H1 (cell line): ENCODE results near the gene SSTR3. TPM values are rescaled to one million over a fixed set of nuclear protein-coding genes. Genes with fewer than 3 reads are reported as not detected.

Experiments used
- CTCF ChIA-PET: fragments of 300-600 bp; sonication (Branson Sonifier 250); formaldehyde crosslinking; loops from one replicate; lab custom pipeline; 2021; ENCODE audit not compliant: partially characterized antibody; lab: Charles Lee
- POLR2A ChIA-PET: fragments of 300-600 bp; sonication (Branson Sonifier 250); formaldehyde crosslinking; loops from one replicate; lab custom pipeline; 2021; ENCODE audit warnings: inconsistent platforms; ENCODE audit not compliant: partially characterized antibody; lab: Charles Lee
- DNase-seq, 2 experiments: peaks; one replicate each; pipeline versions ENCODE4 v3.0.0 to v3.0.0-alpha.2; 2010 to 2022; ENCODE audit warnings: low spot score in 2 of 2, low read depth in 1 of 2, mixed read lengths in 1 of 2
- FAIRE-seq: peaks from 2 replicates; lab custom pipeline; 2011; peaks lifted over from hg19 to GRCh38; lab: Jason Lieb, UNC
- H2AFZ ChIP-seq: 2 replicates; pipeline ENCODE4 v1.8.1; 2012; ENCODE audit warnings: low read length, inconsistent platforms
- H2AK5ac ChIP-seq: 2 replicates; pipeline ENCODE4 v1.6.1; 2013; ENCODE audit warnings: low read depth, low read length
- H2BK120ac ChIP-seq: replicated peaks from 2 replicates; pipeline ENCODE3; 2013; ENCODE audit warnings: low read depth, low read length, inconsistent platforms
- H2BK12ac ChIP-seq: 2 replicates; pipeline ENCODE4 v1.6.1; 2013; ENCODE audit warnings: low read depth, low read length
- H2BK15ac ChIP-seq: 2 replicates; pipeline ENCODE4 v1.6.1; 2013; ENCODE audit warnings: low read length
- H2BK20ac ChIP-seq: 2 replicates; pipeline ENCODE4 v1.6.1; 2013; ENCODE audit warnings: low read length
- H2BK5ac ChIP-seq: 2 replicates; pipeline ENCODE4 v1.6.1; 2013; ENCODE audit warnings: low read depth, low read length
- H3K14ac ChIP-seq: 2 replicates; pipeline ENCODE4 v1.6.1; 2013; ENCODE audit warnings: inconsistent platforms; ENCODE audit not compliant: insufficient read length
- H3K18ac ChIP-seq: 2 replicates; pipeline ENCODE4 v1.6.1; 2013; ENCODE audit warnings: low read length; ENCODE audit errors: extremely low read depth
- H3K23ac ChIP-seq: 2 replicates; pipeline ENCODE4 v1.6.1; 2013; ENCODE audit warnings: inconsistent platforms; ENCODE audit not compliant: insufficient read length
- H3K23me2 ChIP-seq: 2 replicates; pipeline ENCODE4 v1.6.1; 2013; ENCODE audit warnings: low read depth, low read length
- H3K27ac ChIP-seq: 2 replicates; pipeline ENCODE4 v1.6.1; 2011; ENCODE audit warnings: low read depth, low read length, inconsistent platforms
- H3K27me3 ChIP-seq, 4 experiments: replicated peaks in 1 of 4; 1 replicate in 1 of 4; 2 replicates in 3 of 4; pipeline versions ENCODE4 v1.6.1 to v1.8.1; 2011 to 2013; ENCODE audit warnings: low read length in 3 of 4, mild to moderate bottlenecking in 3 of 4, inconsistent platforms in 2 of 4, mixed read lengths in 2 of 4, moderate library complexity in 1 of 4; ENCODE audit not compliant: control insufficient read depth in 3 of 4, insufficient read depth in 3 of 4; ENCODE audit errors: extremely low read depth in 1 of 4
- H3K36me3 ChIP-seq, 4 experiments: 2 replicates each; pipeline versions ENCODE4 v1.6.1 to v1.8.1; 2011 to 2013; ENCODE audit warnings: mild to moderate bottlenecking in 4 of 4, low read length in 3 of 4, moderate library complexity in 2 of 4, control low read depth in 1 of 4, inconsistent platforms in 1 of 4; ENCODE audit not compliant: insufficient read depth in 4 of 4, control insufficient read depth in 2 of 4
- H3K4ac ChIP-seq: replicated peaks from 2 replicates; pipeline ENCODE3; 2013; ENCODE audit warnings: low read length, low read depth, mixed read lengths, inconsistent platforms; ENCODE audit not compliant: insufficient read length
- H3K4me1 ChIP-seq, 4 experiments: replicated peaks in 1 of 4; 1 replicate in 1 of 4; 2 replicates in 3 of 4; pipeline versions ENCODE4 v1.6.1 to v1.8.1; 2011 to 2013; ENCODE audit warnings: low read length in 3 of 4, inconsistent platforms in 2 of 4, mixed read lengths in 1 of 4; ENCODE audit not compliant: insufficient read depth in 4 of 4, control insufficient read depth in 3 of 4
- H3K4me2 ChIP-seq, 2 experiments: 2 replicates each; pipeline versions ENCODE4 v1.6.1 to v1.8.1; 2011 to 2013; ENCODE audit warnings: low read depth in 2 of 2, low read length in 2 of 2, control low read depth in 1 of 2, inconsistent platforms in 1 of 2, mild to moderate bottlenecking in 1 of 2; ENCODE audit not compliant: insufficient read depth in 1 of 2
- H3K4me3 ChIP-seq, 4 experiments: fragments of 200-600, 300-600 bp in 1 of 4; sonication (generic), shearing (Covaris generic), sonication (Bioruptor Twin) in 1 of 4; 2 replicates each; pipeline versions ENCODE4 v1.5.1 to v1.8.1; 2011 to 2016; ENCODE audit warnings: low read length in 4 of 4, low read depth in 3 of 4, control low read depth in 2 of 4, inconsistent platforms in 2 of 4, mild to moderate bottlenecking in 2 of 4, mixed read lengths in 1 of 4, moderate library complexity in 1 of 4; ENCODE audit not compliant: insufficient read depth in 2 of 4; ENCODE audit errors: extremely low read depth in 1 of 4
- H3K56ac ChIP-seq: replicated peaks from 2 replicates; pipeline ENCODE3; 2013; ENCODE audit warnings: low read depth, mild to moderate bottlenecking, mixed read lengths, low read length, inconsistent platforms; ENCODE audit not compliant: insufficient read length
- H3K79me1 ChIP-seq: 2 replicates; pipeline ENCODE4 v1.6.1; 2013; ENCODE audit warnings: low read depth, low read length, control low read depth
- H3K79me2 ChIP-seq, 2 experiments: 2 replicates each; pipeline versions ENCODE4 v1.6.1 to v1.8.1; 2012 to 2013; ENCODE audit warnings: low read length in 2 of 2, mild to moderate bottlenecking in 2 of 2, inconsistent platforms in 1 of 2; ENCODE audit not compliant: insufficient read depth in 2 of 2, control insufficient read depth in 1 of 2
- H3K9ac ChIP-seq, 4 experiments: replicated peaks in 1 of 4; 1 replicate in 1 of 4; 2 replicates in 3 of 4; pipeline versions ENCODE4 v1.6.1 to v1.8.1; 2011 to 2013; ENCODE audit warnings: low read depth in 3 of 4, low read length in 3 of 4, control low read depth in 2 of 4, mild to moderate bottlenecking in 2 of 4, moderate library complexity in 2 of 4, inconsistent platforms in 1 of 4; ENCODE audit errors: extremely low read depth in 1 of 4
- H3K9me3 ChIP-seq, 2 experiments: 2 replicates each; pipeline versions ENCODE4 v1.6.1 to v1.8.1; 2012 to 2013; ENCODE audit warnings: mild to moderate bottlenecking in 2 of 2, moderate library complexity in 2 of 2, control low read depth in 1 of 2, inconsistent platforms in 1 of 2, low read depth in 1 of 2, low read length in 1 of 2, mixed read lengths in 1 of 2; ENCODE audit not compliant: insufficient read depth in 2 of 2
- H4K20me1 ChIP-seq, 2 experiments: replicated peaks in 1 of 2; 2 replicates each; pipeline versions ENCODE3 to v1.8.1; 2011 to 2013; ENCODE audit warnings: inconsistent platforms in 2 of 2, low read length in 2 of 2, mild to moderate bottlenecking in 1 of 2; ENCODE audit not compliant: insufficient read depth in 2 of 2, control insufficient read depth in 1 of 2
- H4K5ac ChIP-seq: 2 replicates; pipeline ENCODE4 v1.6.1; 2013; ENCODE audit warnings: low read length, low read depth, mixed read lengths, inconsistent platforms; ENCODE audit not compliant: insufficient read length
- H4K8ac ChIP-seq: 2 replicates; pipeline ENCODE4 v1.8.0; 2013; ENCODE audit warnings: mild to moderate bottlenecking, moderate library complexity, low read length, inconsistent platforms; ENCODE audit not compliant: insufficient read depth; ENCODE audit errors: extremely low read depth
- H4K91ac ChIP-seq: replicated peaks from 2 replicates; pipeline ENCODE3; 2013; ENCODE audit warnings: low read length, mixed read lengths, inconsistent platforms; ENCODE audit not compliant: insufficient read length
- ATF3 ChIP-seq: IDR thresholded peaks from 2 replicates; pipeline ENCODE4 v1.6.1; 2011; ENCODE audit warnings: low read depth, mild to moderate bottlenecking, low read length; ENCODE audit not compliant: insufficient read depth
- BRCA1 ChIP-seq: IDR thresholded peaks from 2 replicates; pipeline ENCODE4 v1.6.1; 2012; ENCODE audit warnings: low read depth, low read length, improper control_type of control experiment
- CHD1 ChIP-seq: IDR thresholded peaks from 2 replicates; pipeline ENCODE4 v1.6.1; 2012; ENCODE audit warnings: low read depth, low read length, improper control_type of control experiment
- CTCF ChIP-seq, 3 experiments: IDR thresholded peaks; 1 replicate in 2 of 3; 2 replicates in 1 of 3; pipeline versions ENCODE4 v1.5.1 to v1.6.1; 2011; ENCODE audit warnings: low read length in 3 of 3, mild to moderate bottlenecking in 3 of 3, inconsistent platforms in 2 of 3, low read depth in 1 of 3, moderate library complexity in 1 of 3; ENCODE audit not compliant: insufficient read depth in 1 of 3; ENCODE audit errors: control extremely low read depth in 1 of 3
- EGR1 ChIP-seq: IDR thresholded peaks from 2 replicates; pipeline ENCODE4 v1.6.1; 2011; ENCODE audit warnings: low read depth, low read length, borderline replicate concordance
- MAX ChIP-seq: IDR thresholded peaks from 2 replicates; pipeline ENCODE4 v1.6.1; 2012; ENCODE audit warnings: inconsistent platforms
- RBBP5 ChIP-seq: IDR thresholded peaks from 2 replicates; pipeline ENCODE4 v1.7.1; 2012; ENCODE audit warnings: low read depth, mild to moderate bottlenecking, inconsistent platforms, low read length, moderate library complexity, borderline replicate concordance
- RNF2 ChIP-seq: fragments of 200-900, 300-1000 bp; sonication (generic); IDR thresholded peaks from 2 replicates; pipeline ENCODE4 v1.7.1; 2016; ENCODE audit warnings: borderline replicate concordance, low read depth, mild to moderate bottlenecking, antibody characterized with exemption, low read length; ENCODE audit not compliant: poor library complexity, severe bottlenecking; ENCODE audit errors: missing control alignments
- USF2 ChIP-seq: IDR thresholded peaks from 2 replicates; pipeline ENCODE4 v1.6.1; 2011; ENCODE audit warnings: low read length, improper control_type of control experiment
- WGBS, 2 experiments: shearing (Covaris generic) in 1 of 2; methylation state at CpG; one replicate each; pipeline versions ENCODE4 v1.1.6 to v1.1.7; 2013 to 2015; ENCODE audit warnings: low lambda C conversion rate in 2 of 2, mixed read lengths in 2 of 2, inconsistent platforms in 1 of 2, low coverage in 1 of 2, missing lambda C conversion rate in 1 of 2; ENCODE audit not compliant: insufficient replicate concordance in 2 of 2, insufficient coverage in 1 of 2, insufficient read length in 1 of 2; ENCODE audit errors: extremely low coverage in 1 of 2, missing lambda C conversion rate in 1 of 2; 5-methylcytosine and 5-hydroxymethylcytosine counted together
- polyA plus RNA-seq, 7 experiments: library from polyadenylated mRNA; depleted of rRNA in 3 of 7; stranded (reverse) in 5 of 7; unstranded in 2 of 7; fragments of >200 nt in 5 of 7; fragments of 200-250 nt in 2 of 7; gene quantifications; 1 replicate in 5 of 7; 2 replicates in 1 of 7; 4 replicates in 1 of 7; pipeline versions ENCODE4 v1.2.1 to v1.2.3, GENCODE V29; 2011 to 2013; ENCODE audit warnings: missing spikeins in 2 of 7, mixed read lengths in 2 of 7
- total RNA-seq: library from RNA; stranded (reverse); fragmentation: NEBNext Ultra II Directional; extraction: Animal tissue kit (Norgen Biotek cat#: 25700); gene quantifications from 2 replicates; pipeline ENCODE4 v1.2.1, GENCODE V29; 2021

Gene SSTR3
- total and polyA plus RNA-seq, 2 of the 8 experiments (the other 6 are each of a cell fraction or from before 2014, with no cell fraction given), result 0.22 to 0.77 TPM

- no peaks in the 10 kb centered on the region for H3K79me1 ChIP-seq
- no peak overlapping the region for H2BK15ac ChIP-seq
- H4K5ac ChIP-seq, result no peak overlapping the region
- no peak overlapping the region for H4K8ac ChIP-seq
- CTCF ChIA-PET, result interaction anchor here (1.1 to 4.5 kb wide), 4 partner anchors 13 to 79 kb away, joined by 4 to 25 read pairs (median 10); no protein-coding TSS in a partner anchor
- H3K9ac ChIP-seq, result no peak overlapping the region
- no peaks in the 10 kb centered on the region for H4K20me1 ChIP-seq
- no peaks in the 10 kb centered on the region; a peak in 2 of 7 replicates for H3K27me3 ChIP-seq
- no peak overlapping the region for H3K18ac ChIP-seq
- no peaks in the 10 kb centered on the region for H3K36me3 ChIP-seq
- no peak overlapping the region for H3K14ac ChIP-seq
- H4K91ac ChIP-seq, result no peak overlapping the region
- DNase-seq (no peak), FAIRE-seq (no peak)
- H2BK12ac ChIP-seq, result no peak overlapping the region
- H3K23me2 ChIP-seq, result no peaks in the 10 kb centered on the region
- no peak overlapping the region for H2BK20ac ChIP-seq
- no peaks in the 10 kb centered on the region; a peak in 2 of 7 replicates for H3K4me1 ChIP-seq
- H3K79me2 ChIP-seq, result no peaks in the 10 kb centered on the region
- H2AFZ ChIP-seq, result no peak overlapping the region
- no peak overlapping the region for H3K4me2 ChIP-seq
- H3K4me3 ChIP-seq, result no peak overlapping the region
- no peak overlapping the region for H3K27ac ChIP-seq
- H2BK5ac ChIP-seq, result no peak overlapping the region
- H2BK120ac ChIP-seq, result no peak overlapping the region
- POLR2A ChIA-PET, result no interaction called here
- no peak overlapping the region for H2AK5ac ChIP-seq
- no peak overlapping the region for H3K56ac ChIP-seq
- no peak overlapping the region for H3K4ac ChIP-seq
- no peaks in the 10 kb centered on the region for H3K9me3 ChIP-seq
- 95% methylated on average over 10 of the region's 10 CpGs; no CpG with 5 or more reads in 1 of the 2 experiments for WGBS, 2 experiments
- H3K23ac ChIP-seq, result no peak overlapping the region
- TF ChIP-seq RBBP5, result no peak
- no peak for TF ChIP-seq ATF3
- no peak for TF ChIP-seq RNF2
- TF ChIP-seq CHD1, result no peak
- TF ChIP-seq EGR1, result no peak
- TF ChIP-seq USF2, result no peak
- TF ChIP-seq MAX, result no peak
- no peak for TF ChIP-seq CTCF (IDR thresholded peaks at IDR 0.05; ENCODE audit: control extremely low read depth in 1 of 3, insufficient read depth in 1 of 3, low read depth in 1 of 3, low read length in 3 of 3)
- TF ChIP-seq BRCA1, result no peak
Observed at GRCh38 chr22:37179126-37179470, 33.2 kb downstream of the SSTR3 start.
